GM12864 (cell line): ENCODE data around the gene CEP41.

Experiments used
- DNase-seq: peaks from one replicate; pipeline ENCODE4 v3.0.0-alpha.2; 2011; ENCODE audit warnings: low read depth
- H3K4me3 ChIP-seq: 2 replicates; pipeline ENCODE4 v1.5.1; 2011; ENCODE audit warnings: mild to moderate bottlenecking, low read depth, low read length, control low read depth
- CTCF ChIP-seq: IDR thresholded peaks from 2 replicates; pipeline ENCODE4 v1.5.1; 2011; ENCODE audit warnings: low read depth, mild to moderate bottlenecking, moderate library complexity, low read length, control low read depth, inconsistent platforms; ENCODE audit errors: missing control alignments

CEP41 gene

GRCh38 chr7:130393101-130393561 is 47.7 kb downstream of the CEP41 start:
- no peak for TF ChIP-seq CTCF
- no peak for DNase-seq

GRCh38 chr7:130390486-130390885 is 50.3 kb downstream of the CEP41 start:
- no peak for TF ChIP-seq CTCF
- no peak for DNase-seq
- no peak overlapping the region for H3K4me3 ChIP-seq

More at GRCh38 chr7:130393101-130393561, 47.7 kb downstream of the CEP41 start:
- H3K4me3 ChIP-seq = no peak overlapping the region

GRCh38 chr7:130388671-130389070 is 52.1 kb downstream of the CEP41 start:
- no peak for DNase-seq
- no peak for TF ChIP-seq CTCF
- no peak overlapping the region for H3K4me3 ChIP-seq

GRCh38 chr7:130387628-130388403 is 53.0 kb downstream of the CEP41 start:
- no peak overlapping the region for H3K4me3 ChIP-seq
- DNase-seq = no peak
- no peak for TF ChIP-seq CTCF

- no peak for TF ChIP-seq CTCF
- DNase-seq = no peak
- H3K4me3 ChIP-seq = no peak overlapping the region
Measured at GRCh38 chr7:130387306-130387627, 53.5 kb downstream of the CEP41 start.

- H3K4me3 ChIP-seq = no peak overlapping the region
- no peak for TF ChIP-seq CTCF
- no peak for DNase-seq
Measured at GRCh38 chr7:130386876-130387275, 53.9 kb downstream of the CEP41 start.

GRCh38 chr7:130385600-130386066 is 55.2 kb downstream of the CEP41 start:
- DNase-seq = no peak
- H3K4me3 ChIP-seq = no peak overlapping the region
- TF ChIP-seq CTCF = no peak
